GM12878 (cell line): Measurements from ENCODE around the gene NFKB2. TPM values are rescaled to one million over a fixed set of nuclear protein-coding genes. Genes with fewer than 3 reads are reported as not detected.

ENCODE experiments used
- BCL3 ChIP-seq: IDR thresholded peaks from 2 replicates; pipeline ENCODE4 v1.6.1; 2011; ENCODE audit warnings: borderline replicate concordance, low read depth, mild to moderate bottlenecking, moderate library complexity, low read length; ENCODE audit not compliant: insufficient read depth, poor library complexity, severe bottlenecking
- CHD1 ChIP-seq: IDR thresholded peaks from 2 replicates; pipeline ENCODE4 v1.6.1; 2012; ENCODE audit warnings: low read depth, low read length, improper control_type of control experiment
- E2F8 ChIP-seq: fragments of 450-650 bp; IDR thresholded peaks from 2 replicates; pipeline ENCODE4 v1.6.1; 2018; ENCODE audit warnings: mild to moderate bottlenecking, low read depth, moderate library complexity; ENCODE audit not compliant: partially characterized antibody
- ELK1 ChIP-seq: IDR thresholded peaks from 2 replicates; pipeline ENCODE4 v1.6.1; 2012; ENCODE audit warnings: low read depth, low read length, improper control_type of control experiment
- GABPA ChIP-seq: IDR thresholded peaks from 2 replicates; pipeline ENCODE4 v1.6.1; 2014; ENCODE audit warnings: antibody characterized with exemption, low read depth, mild to moderate bottlenecking, inconsistent platforms
- NFXL1 ChIP-seq: fragments of 450-650 bp; IDR thresholded peaks from 2 replicates; pipeline ENCODE4 v1.6.1; 2017; ENCODE audit warnings: antibody characterized with exemption, mild to moderate bottlenecking, borderline replicate concordance
- NR2C1 ChIP-seq: fragments of 450-650 bp; IDR thresholded peaks from 2 replicates; pipeline ENCODE4 v1.6.1; 2017; ENCODE audit warnings: antibody characterized with exemption, mild to moderate bottlenecking, moderate library complexity
- NRF1 ChIP-seq: conservative IDR thresholded peaks from 2 replicates; pipeline ENCODE4 v1.6.1; 2011; ENCODE audit warnings: mild to moderate bottlenecking, low read depth, low read length, improper control_type of control experiment
- PML ChIP-seq: IDR thresholded peaks from 2 replicates; pipeline ENCODE4 v1.6.1; 2012; ENCODE audit warnings: low read length, inconsistent platforms
- SIX5 ChIP-seq: IDR thresholded peaks from 2 replicates; pipeline ENCODE4 v1.6.1; 2011; ENCODE audit warnings: mild to moderate bottlenecking, low read depth, low read length, moderate library complexity; ENCODE audit not compliant: severe bottlenecking
- SREBF1 ChIP-seq: IDR thresholded peaks from 2 replicates; pipeline ENCODE4 v1.6.1; 2012; ENCODE audit warnings: mild to moderate bottlenecking, low read length
- SREBF2 ChIP-seq: IDR thresholded peaks from 2 replicates; pipeline ENCODE4 v1.6.1; 2012; ENCODE audit warnings: mild to moderate bottlenecking, low read length
- TAF1 ChIP-seq: IDR thresholded peaks from 2 replicates; pipeline ENCODE4 v1.6.1; 2011; ENCODE audit warnings: mild to moderate bottlenecking, low read depth, low read length, borderline replicate concordance
- YY1 ChIP-seq: IDR thresholded peaks from 2 replicates; pipeline ENCODE4 v1.6.1; 2011; ENCODE audit warnings: low read depth, mild to moderate bottlenecking, low read length
- ZBTB11 ChIP-seq: fragments of 450-650 bp; formaldehyde crosslinking; IDR thresholded peaks from 2 replicates; pipeline ENCODE4 v1.5.0; 2022; ENCODE audit warnings: mild to moderate bottlenecking, missing genetic modification characterization
- ZBTB40 ChIP-seq: fragments of 450-650 bp; IDR thresholded peaks from 2 replicates; pipeline ENCODE4 v1.6.1; 2016; ENCODE audit warnings: mild to moderate bottlenecking, moderate library complexity, borderline replicate concordance
- polyA plus RNA-seq, 11 experiments: library from polyadenylated mRNA; depleted of rRNA in 4 of 11; unstranded in 6 of 11; stranded (reverse) in 5 of 11; fragments of >200 nt; fragmentation: Nextera tagmentation in 4 of 11; fragmentation: Illumina TruSeq in 1 of 11; extraction: Ambion mirVana in 4 of 11; extraction: Trizol in 1 of 11; gene quantifications; 1 replicate in 1 of 11; 2 replicates in 10 of 11; pipeline versions ENCODE4 v1.2.1 to v1.2.3, GENCODE V29; 2011 to 2016; ENCODE audit warnings: inconsistent platforms in 2 of 11, missing spikeins in 2 of 11, low read depth in 1 of 11
- total RNA-seq, 4 experiments: library from RNA; depleted of rRNA in 3 of 4; stranded (reverse); fragments of >200 nt in 3 of 4; fragmentation: Illumina TruSeq in 1 of 4; extraction: Trizol in 1 of 4; gene quantifications; 2 replicates each; pipeline versions ENCODE4 v1.2.1 to v1.2.3, GENCODE V29; 2013 to 2021

NFKB2 gene
- total and polyA plus RNA-seq, 10 of the 15 experiments (the other 5 are each of a cell fraction or from before 2014, with no cell fraction given) = 0.56 to 144 (median 49.4) TPM

GRCh38 chr10:102399217-102400021 is 3.9 kb downstream of the NFKB2 start (continued):
- peak; percentile 32 for TF ChIP-seq E2F8
- TF ChIP-seq GABPA = no peak
- peak; percentile 30; the same call in 1 of the 2 replicates for TF ChIP-seq NR2C1
- TF ChIP-seq SIX5 = no peak
- TF ChIP-seq SREBF2 = no peak
- TF ChIP-seq NFXL1 = no peak
- no peak for TF ChIP-seq ZBTB40
- no peak for TF ChIP-seq PML
- no peak for TF ChIP-seq ZBTB11
- peak; percentile 25; the same call in 1 of the 2 replicates for TF ChIP-seq NRF1
- no peak for TF ChIP-seq BCL3
- no peak for TF ChIP-seq SREBF1
- no peak; the same call in 1 of the 2 replicates for TF ChIP-seq CHD1
- TF ChIP-seq ELK1 = peak; percentile 38; the same call in 1 of the 2 replicates
- TF ChIP-seq TAF1 = no peak
- TF ChIP-seq YY1 = peak; percentile 76; the same call in 1 of the 2 replicates
